MCF 10A (cell line): ENCODE results near the gene TSC1. TPM values are rescaled to one million over a fixed set of nuclear protein-coding genes. Genes with fewer than 3 reads are reported as not detected.

Experiments used
- BruUV-seq: library from RNA; stranded (reverse); fragments of 400-500 nt; replicated peaks from 2 replicates; lab custom pipeline; 2021; lab: Mats Ljungman, UMichigan
- CTCF ChIA-PET: fragments of 300-600 bp; sonication (Branson Sonifier 250); formaldehyde crosslinking; extraction: SDS; loops from one replicate; lab custom pipeline; 2021; ENCODE audit warnings: antibody characterized with exemption, inconsistent platforms; lab: Yijun Ruan, JAX
- POLR2A ChIA-PET: fragments of 300-600, 350-650 bp; sonication (Branson Sonifier 250); formaldehyde crosslinking; extraction: SDS; loops from one replicate; lab custom pipeline; 2020; ENCODE audit warnings: antibody characterized with exemption, inconsistent platforms; lab: Yijun Ruan, JAX
- DNase-seq: peaks from one replicate; pipeline ENCODE4 v3.0.0-alpha.2; 2018; ENCODE audit not compliant: unreplicated experiment
- H3K27ac Mint-ChIP-seq: one replicate; pipeline ENCODE4 v1.8.0; 2022; ENCODE audit warnings: mild to moderate bottlenecking, low read depth, mixed read lengths; ENCODE audit not compliant: unreplicated experiment
- H3K27me3 Mint-ChIP-seq: one replicate; pipeline ENCODE4 v1.8.0; 2022; ENCODE audit warnings: mixed read lengths; ENCODE audit not compliant: insufficient read depth, unreplicated experiment
- H3K36me3 Mint-ChIP-seq: one replicate; pipeline ENCODE4 v1.8.0; 2022; ENCODE audit warnings: mild to moderate bottlenecking, moderate library complexity, mixed read lengths; ENCODE audit not compliant: insufficient read depth, unreplicated experiment
- H3K4me1 Mint-ChIP-seq: one replicate; pipeline ENCODE4 v1.8.0; 2022; ENCODE audit warnings: mixed read lengths; ENCODE audit not compliant: insufficient read depth, unreplicated experiment
- H3K4me3 Mint-ChIP-seq: one replicate; pipeline ENCODE4 v1.8.0; 2022; ENCODE audit warnings: mild to moderate bottlenecking, moderate library complexity, mixed read lengths; ENCODE audit not compliant: unreplicated experiment
- H3K9me3 Mint-ChIP-seq: one replicate; pipeline ENCODE4 v1.8.0; 2022; ENCODE audit warnings: mixed read lengths; ENCODE audit not compliant: unreplicated experiment
- CTCF ChIP-seq: fragments of 200-600 bp; IDR thresholded peaks from one replicate; pipeline ENCODE4 v1.8.0; 2022; ENCODE audit warnings: antibody characterized with exemption, mild to moderate bottlenecking; ENCODE audit not compliant: unreplicated experiment
- intact Hi-C: fragments of 100-400 bp; cut with micrococcal nuclease; formaldehyde crosslinking; loops from 2 replicates; pipeline ENCODE4 v1.14.1; 2022
- total RNA-seq: library from RNA; stranded (reverse); gene quantifications from 2 replicates; pipeline ENCODE4 v1.2.3, GENCODE V29; 2022

Gene TSC1
- total RNA-seq, 1 experiment from 2014 or later = 36.6 TPM

DNA sequence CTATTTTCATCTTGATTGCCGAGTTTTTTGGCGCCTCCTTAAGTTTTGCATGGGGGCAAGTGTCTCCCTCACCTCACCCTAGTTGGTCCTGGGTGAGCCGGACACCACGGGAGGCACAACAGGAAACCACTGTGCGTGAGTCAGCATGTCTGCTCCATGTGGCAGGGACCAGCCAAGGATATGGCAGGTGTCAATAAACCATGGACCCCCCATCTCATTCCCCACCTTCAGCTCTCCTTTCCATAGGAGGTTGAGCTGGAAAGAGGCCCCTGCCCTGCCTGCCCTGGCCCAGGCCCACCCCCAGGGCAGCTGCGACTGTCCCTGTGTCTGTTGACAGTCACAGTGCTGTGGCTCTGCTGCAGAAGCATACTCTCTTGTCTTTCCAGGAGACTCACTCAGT, 62.6 kb downstream of the TSC1 start:
- no peak for TF ChIP-seq CTCF
- no peak overlapping the region for H3K4me3 Mint-ChIP-seq
- BruUV-seq = no TSS peak
- no peaks in the 10 kb centered on the region for H3K9me3 Mint-ChIP-seq
- intact Hi-C loops = no loop called here
- no peak overlapping the region for H3K27ac Mint-ChIP-seq
- DNase-seq = no peak
- no peaks in the 10 kb centered on the region for H3K27me3 Mint-ChIP-seq
- H3K4me1 Mint-ChIP-seq = no peaks in the 10 kb centered on the region
- ChIA-PET POLR2A (no interaction called here), CTCF (interaction anchor here (0.6 to 1.0 kb wide), 3 partner anchors 20 to 579 kb away, joined by 3 to 5 read pairs (median 5); no protein-coding TSS in a partner anchor)
- peaks cover 10% of the 10 kb centered on the region for H3K36me3 Mint-ChIP-seq

DNA sequence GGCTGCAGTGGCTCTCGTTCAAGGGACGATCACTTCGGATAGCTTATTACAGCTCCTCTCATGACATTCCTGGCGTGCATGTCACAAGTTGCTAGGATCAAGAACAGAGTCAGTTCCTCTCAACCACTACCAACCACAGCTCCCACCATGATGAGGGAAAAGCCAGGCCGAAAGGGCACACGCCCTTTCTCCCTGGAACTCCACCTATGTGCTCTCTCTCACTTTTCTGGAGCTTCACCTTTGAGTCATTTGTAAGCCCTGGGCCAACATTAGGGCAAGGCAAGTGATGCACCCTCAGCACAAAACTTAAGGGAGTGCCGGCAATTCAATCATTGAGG, 64.1 kb downstream of the TSC1 start:
- Mint-ChIP-seq H3K27ac (no peak overlapping the region), H3K27me3 (no peaks in the 10 kb centered on the region), H3K36me3 (peaks cover 10% of the 10 kb centered on the region), H3K4me3 (no peak overlapping the region), H3K9me3 (no peaks in the 10 kb centered on the region), H3K4me1 (no peaks in the 10 kb centered on the region)
- ChIA-PET CTCF (interaction anchor here (0.6 kb wide), 1 partner anchor 211 kb away, joined by 3 read pairs; no protein-coding TSS in a partner anchor), POLR2A (interaction anchor here (0.8 to 3.3 kb wide), 2 partner anchors 64 to 111 kb away, joined by 4 to 15 read pairs; partner anchors contain the start of gene TSC1)
- no peak for TF ChIP-seq CTCF
- intact Hi-C loops = no loop called here
- DNase-seq = no peak
- BruUV-seq = no TSS peak

GRCh38 chr9:132879457-132880323, 64.7 kb downstream of the TSC1 start:
- DNase-seq = no peak
- ChIA-PET POLR2A (interaction anchor here (0.8 to 3.3 kb wide), 3 partner anchors 9 to 110 kb away, joined by 3 to 15 read pairs (median 4); partner anchors contain the start of gene TSC1), CTCF (interaction anchor here (0.6 to 1.9 kb wide), 3 partner anchors 22 to 211 kb away, joined by 3 to 7 read pairs (median 7); no protein-coding TSS in a partner anchor)
- Mint-ChIP-seq H3K9me3 (no peaks in the 10 kb centered on the region), H3K36me3 (peaks cover 9% of the 10 kb centered on the region), H3K27me3 (no peaks in the 10 kb centered on the region), H3K27ac (peak overlapping the region; percentile 70), H3K4me1 (no peaks in the 10 kb centered on the region), H3K4me3 (peak overlapping the region; percentile 72)
- no TSS peak for BruUV-seq
- TF ChIP-seq CTCF = no peak
- intact Hi-C loops = no loop called here
